GM21447 (cell line): ENCODE results near the gene SMU1.

ENCODE experiments used
- ATAC-seq: cut with Tn5 transposase; IDR thresholded peaks from one replicate; pipeline ENCODE4 v1.9.1; 2021; ENCODE audit not compliant: unreplicated experiment

The SMU1 gene

DNA sequence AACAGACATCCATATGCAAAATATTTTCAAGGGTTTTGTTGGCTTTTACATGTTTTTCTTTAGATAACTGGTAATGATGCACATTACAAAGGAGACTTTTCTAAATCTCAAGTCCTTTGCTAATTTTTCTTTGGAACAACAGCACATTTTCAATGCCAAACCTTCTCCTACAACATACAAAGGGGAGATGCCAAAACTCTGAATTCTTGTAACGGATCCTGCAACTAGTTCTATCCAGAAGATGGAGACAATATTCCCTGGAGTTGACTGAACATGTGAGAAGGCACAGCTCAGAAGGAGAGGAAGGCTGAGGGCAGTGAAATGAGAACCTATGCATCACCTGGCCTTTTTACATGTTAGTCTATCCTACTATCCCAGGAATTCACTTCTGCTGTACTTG lies 30.4 kb downstream of the SMU1 start:
- no peak for ATAC-seq

- no peak for ATAC-seq
These were observed 31.7 kb downstream of the SMU1 start for GRCh38 chr9:33044677-33045282.

GRCh38 chr9:33044162-33044673 lies 32.3 kb downstream of the SMU1 start:
- peak; percentile 83 for ATAC-seq

DNA sequence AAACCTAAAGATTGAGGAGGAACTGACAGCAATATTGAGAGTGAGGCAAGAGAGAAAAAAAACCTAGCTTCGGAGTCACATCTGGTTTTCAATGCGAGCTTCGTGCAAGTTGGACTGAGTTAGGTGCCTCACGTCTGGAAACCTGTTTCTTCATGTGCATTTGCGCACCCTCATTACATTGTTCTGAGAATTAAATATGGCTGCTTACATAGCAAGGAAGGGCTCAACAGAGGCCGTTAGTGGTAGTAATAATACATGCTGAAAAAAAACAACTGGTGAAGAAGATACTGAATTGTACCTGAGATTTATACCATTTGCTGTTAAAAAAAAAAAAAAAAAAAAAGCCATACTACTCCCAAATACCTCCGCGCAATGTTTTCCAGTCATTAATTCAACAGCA lies 32.8 kb downstream of the SMU1 start:
- no peak for ATAC-seq

GRCh38 chr9:33042473-33042872 lies 34.0 kb downstream of the SMU1 start:
- no peak for ATAC-seq

DNA sequence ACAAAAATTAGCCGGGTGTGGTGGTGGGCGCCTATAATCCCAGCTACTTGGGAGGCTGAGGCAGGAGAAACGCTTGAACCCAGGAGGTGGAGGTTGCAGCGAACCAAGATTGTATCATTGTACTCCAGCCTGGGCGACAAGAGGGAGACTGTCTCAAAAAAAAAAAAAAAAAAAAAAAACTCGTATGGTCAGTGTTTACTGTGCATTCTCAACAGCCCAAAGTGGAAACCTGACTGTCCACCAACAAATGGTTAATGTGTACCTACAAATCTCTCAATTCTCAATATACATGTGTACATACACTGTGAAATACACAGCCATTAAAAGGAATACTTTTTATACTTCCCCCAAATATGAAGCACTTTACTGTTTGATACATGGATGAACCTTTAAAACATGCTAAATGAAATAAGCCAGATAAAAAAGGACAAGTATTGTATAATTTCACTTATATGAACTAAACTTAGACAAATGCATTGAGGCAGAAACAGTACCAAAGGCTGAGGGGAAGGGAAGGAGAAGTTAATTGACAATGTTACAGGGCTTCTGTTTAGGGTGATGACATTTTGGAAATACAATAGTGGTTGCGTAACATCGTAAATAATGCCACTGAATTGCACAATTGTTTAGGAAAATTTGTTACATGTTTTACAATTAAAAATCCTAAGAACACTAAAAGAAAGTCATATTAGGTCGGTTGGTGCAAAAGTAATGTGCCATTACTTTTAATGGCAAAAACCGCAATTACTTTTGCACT lies 34.9 kb downstream of the SMU1 start:
- no peak for ATAC-seq

- ATAC-seq = no peak
These were observed 35.6 kb downstream of the SMU1 start for GRCh38 chr9:33040792-33041431.

DNA sequence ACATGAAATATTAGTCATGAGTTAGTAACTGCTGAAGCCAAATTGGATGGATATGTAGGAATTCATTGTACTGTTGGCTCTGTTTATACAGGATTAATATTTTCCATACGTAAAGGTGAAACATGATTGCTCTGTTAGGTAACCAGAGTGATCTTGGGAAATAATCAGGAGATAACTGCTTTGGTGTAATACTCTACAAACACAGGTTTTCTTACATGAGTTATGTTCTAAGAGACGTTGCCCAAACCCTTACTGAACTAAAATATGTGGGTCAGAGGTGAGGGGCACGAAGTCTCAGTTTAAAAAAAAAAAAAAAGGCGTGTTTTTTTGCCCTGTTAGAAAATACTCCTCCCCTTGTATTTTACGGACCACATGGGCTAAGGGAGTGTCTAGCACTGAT lies 43.6 kb downstream of the SMU1 start:
- no peak for ATAC-seq

DNA sequence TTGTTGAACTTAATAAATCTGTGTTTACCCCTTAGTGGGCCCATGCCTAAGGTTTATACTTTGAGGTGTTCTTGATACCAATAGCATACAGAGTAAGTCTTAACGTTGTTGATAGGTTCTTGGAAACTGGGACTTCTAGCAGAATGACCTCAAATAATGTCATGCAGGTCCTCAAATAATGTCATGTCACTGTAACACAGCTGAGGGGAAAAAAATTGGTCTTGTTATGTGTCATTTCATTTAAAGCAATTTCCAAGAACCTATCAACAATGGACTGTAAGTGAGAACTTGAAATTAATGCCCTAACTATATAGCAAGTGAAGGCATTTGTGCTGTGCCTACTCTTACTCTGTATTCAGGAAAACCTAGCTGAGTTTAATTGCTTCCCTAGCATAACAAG lies 44.2 kb downstream of the SMU1 start:
- ATAC-seq = no peak

DNA sequence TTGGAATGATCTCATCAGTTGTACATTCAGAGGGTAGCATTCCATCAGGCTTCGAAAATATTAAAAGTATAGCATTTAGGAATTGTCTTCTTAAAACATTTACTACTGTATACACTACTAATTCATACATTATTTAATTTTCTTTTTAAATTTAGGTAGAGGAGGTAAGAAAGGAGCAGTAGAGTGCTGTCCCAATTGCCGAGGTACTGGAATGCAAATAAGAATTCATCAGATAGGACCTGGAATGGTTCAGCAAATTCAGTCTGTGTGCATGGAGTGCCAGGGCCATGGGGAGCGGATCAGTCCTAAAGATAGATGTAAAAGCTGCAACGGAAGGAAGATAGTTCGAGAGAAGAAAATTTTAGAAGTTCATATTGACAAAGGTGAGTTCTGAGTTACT lies 46.2 kb downstream of the SMU1 start:
- ATAC-seq = no peak

DNA sequence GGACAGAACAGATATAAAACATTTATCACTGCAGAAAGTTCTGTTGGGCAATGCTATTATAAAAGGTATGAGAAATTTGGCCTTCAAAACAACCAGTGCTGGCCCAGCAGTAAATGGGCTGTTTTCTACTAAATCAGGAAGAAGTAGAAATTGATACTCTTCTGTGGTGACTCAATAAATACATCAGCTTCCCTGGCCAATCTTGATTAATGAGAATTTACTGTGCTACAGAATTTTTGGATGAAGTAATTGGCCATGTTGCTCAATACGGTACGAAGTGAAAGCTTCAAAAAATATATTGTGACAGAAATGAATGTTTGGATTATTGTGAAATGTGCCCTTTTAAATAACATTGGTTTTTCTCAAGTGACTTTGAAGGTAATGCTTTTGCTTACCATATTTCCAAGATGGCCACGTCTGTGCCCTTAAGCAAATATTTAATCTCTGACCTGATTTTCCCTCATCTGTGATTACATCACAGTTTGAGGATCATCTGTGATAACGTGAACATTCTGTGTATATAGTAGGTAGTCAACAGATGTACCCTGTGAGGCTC lies 47.2 kb downstream of the SMU1 start:
- no peak for ATAC-seq

- peak; percentile 57 for ATAC-seq
These were observed 50.7 kb downstream of the SMU1 start for GRCh38 chr9:33025572-33026342.

- ATAC-seq = peak; percentile 89
These were observed 51.4 kb downstream of the SMU1 start, which contains the start of gene DNAJA1 for GRCh38 chr9:33024966-33025571. TSS of gene DNAJA1 (plus strand) at chr9:33025273. CDS start at chr9:33026485, 1,212 bp downstream.

- no peak for ATAC-seq
These were observed 52.1 kb downstream of the SMU1 start for GRCh38 chr9:33024126-33024965.

GRCh38 chr9:33023661-33024060 lies 52.8 kb downstream of the SMU1 start:
- no peak for ATAC-seq

DNA sequence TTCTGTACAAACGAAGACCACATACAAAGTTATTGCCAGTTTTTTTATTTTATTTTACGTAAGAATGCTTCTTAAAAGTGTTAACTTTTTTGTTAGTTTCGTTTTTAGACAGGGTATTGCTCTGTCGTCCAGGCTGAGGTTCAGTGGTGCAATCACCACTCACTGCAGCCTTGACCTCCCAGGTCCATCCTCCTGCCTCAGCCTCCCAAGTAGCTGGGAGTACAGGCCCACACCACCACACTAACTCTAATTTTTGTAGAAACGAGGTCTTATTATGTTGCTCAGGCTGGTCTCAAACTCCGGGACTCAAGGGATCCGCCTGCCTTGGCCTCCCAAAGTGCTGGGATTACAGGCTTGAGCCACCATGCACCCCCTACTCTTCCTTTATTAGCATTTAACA lies 53.7 kb downstream of the SMU1 start:
- no peak for ATAC-seq

DNA sequence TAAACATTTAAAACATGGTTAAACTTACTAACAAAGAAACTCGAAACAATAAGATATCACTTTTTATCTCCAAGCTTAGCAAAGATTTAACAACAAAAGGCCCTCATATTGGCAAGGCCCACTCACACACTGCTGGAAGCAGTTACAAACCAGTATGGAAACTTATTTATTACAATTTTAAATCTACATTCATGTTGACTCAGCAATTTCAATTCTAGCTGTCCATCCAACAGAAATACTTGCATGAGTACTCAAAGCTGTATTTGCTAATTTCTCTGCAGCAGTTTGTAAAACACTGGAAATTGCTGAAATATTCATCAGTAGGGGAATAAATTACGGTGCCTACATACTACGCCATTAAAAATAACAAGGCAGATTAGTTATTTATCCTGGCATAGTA lies 54.2 kb downstream of the SMU1 start:
- no peak for ATAC-seq

GRCh38 chr9:33019797-33020196 lies 56.7 kb downstream of the SMU1 start:
- no peak for ATAC-seq

GRCh38 chr9:33017283-33018041 lies 59.0 kb downstream of the SMU1 start:
- ATAC-seq = no peak
